GM18951 (cell line): ENCODE results near the gene HIVEP3.

ENCODE experiments used
- POLR2A ChIP-seq: IDR thresholded peaks from 4 replicates; pipeline ENCODE4 v1.6.1; 2011; ENCODE audit warnings: mild to moderate bottlenecking; ENCODE audit not compliant: insufficient read length, insufficient read depth; ENCODE audit errors: extremely low read depth
- in situ Hi-C: fragments of 300-500 bp; cut with MboI; formaldehyde crosslinking; loops from one replicate; pipeline ENCODE4 v1.12.0; 2022; ENCODE audit warnings: low sequenced_read_pairs, mixed read lengths, inconsistent platforms; ENCODE audit not compliant: unreplicated experiment

The HIVEP3 gene

DNA sequence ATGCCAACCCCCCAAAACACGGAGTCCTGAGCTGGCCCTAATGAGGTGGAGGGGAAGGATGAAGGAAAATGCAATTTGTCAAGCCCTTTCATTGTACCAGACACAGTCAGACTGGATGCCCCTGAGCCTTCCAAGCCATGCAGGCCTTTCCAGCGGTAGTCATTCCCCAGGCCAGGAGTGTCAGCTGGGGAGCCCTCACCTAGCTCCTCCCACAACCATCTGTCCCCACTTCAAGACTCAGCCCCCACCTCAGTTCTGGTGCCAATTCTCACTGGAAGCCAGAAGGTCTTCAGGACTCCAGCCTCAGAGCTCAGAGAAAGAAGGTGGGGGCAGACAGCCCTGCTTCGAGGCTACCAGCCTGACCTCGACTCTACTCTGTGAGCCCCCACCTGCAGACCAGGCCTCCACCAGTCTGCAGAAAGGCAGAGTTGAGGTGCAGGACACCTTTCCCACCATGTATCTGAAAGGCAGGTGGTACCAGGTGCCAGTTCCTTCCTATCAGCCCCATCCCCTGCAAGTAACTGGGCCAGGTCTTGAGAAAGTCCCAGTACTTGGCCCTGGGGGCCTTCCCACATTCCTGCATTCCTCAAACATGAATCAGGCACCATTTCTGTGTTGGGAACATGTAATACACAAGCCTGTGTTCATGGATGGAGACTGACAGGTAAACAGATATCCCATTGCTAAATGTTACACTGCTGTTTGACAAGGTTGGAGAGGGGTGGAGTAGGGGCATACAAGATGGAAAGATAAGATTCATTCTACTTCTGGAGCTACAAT lies 253.7 kb downstream of the HIVEP3 start:
- in situ Hi-C loops: no loop called here
- TF ChIP-seq POLR2A: no peak

DNA sequence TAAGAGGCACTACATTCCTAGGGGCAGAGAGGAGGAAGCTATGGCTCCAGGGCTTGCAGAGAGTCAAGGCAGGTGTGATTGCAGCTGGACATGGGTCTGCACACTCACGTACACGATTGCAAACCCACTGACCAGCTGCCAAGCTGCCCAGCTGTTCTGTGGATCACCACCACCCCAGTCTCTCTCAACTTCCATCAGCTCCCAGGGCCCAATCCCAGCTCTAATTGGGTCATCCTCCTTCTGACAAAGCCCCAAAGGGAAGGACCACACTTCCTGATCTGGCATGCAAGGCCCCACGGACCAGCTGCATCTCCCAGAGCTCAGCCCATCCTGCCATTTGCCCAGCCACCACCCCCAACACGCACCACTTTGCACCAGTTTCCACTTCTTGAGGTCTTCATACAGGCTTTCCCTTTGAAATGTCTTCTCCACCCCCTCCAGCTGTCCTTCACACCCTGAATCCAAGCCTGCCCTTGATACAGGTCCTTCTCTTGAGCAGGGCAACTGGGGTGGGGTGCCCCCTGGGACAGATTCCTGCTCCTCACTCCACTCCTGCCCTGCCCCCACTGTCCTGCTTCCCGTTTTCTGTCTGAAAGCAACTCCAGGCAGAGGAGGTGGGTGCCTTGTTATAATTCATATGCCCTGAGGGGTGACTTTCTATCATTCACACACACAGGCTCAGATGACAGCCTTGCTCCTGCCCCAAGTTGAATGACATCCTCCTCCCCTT lies 254.9 kb downstream of the HIVEP3 start:
- in situ Hi-C loops: no loop called here
- TF ChIP-seq POLR2A: no peak

DNA sequence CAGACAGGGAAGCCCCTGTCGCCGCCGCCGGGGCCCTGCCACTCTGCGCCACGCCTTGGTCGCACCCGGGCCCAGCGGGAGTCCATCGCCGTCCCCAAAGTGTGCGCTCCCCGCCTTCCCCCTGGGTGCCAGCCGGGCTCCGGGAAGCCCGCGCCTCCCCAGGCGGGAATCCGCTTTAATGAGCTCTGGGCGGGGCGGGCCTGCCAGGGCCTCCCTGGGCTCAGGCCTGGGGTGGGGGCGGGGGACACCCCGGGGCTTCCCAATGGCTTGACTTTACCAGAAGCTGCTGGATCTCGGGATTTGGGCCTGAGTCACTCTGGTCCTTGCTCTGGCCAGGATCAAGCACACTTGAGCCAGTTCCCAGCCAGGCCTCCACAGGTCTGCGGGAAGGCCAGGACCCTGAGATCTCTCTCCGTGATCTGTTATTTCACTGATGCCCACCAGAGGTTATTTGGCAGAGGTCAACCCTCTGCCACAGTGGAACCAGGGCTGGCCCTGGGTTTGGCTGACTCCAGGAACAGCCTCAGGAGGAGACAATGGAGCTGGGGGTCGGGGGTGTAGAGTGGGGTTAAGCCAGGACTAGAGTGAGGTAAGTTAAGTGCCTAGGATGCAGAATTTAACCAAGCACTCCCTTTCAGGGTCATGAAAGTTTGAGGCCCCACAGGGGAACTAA lies 255.8 kb downstream of the HIVEP3 start:
- in situ Hi-C loops: no loop called here
- TF ChIP-seq POLR2A: no peak

DNA sequence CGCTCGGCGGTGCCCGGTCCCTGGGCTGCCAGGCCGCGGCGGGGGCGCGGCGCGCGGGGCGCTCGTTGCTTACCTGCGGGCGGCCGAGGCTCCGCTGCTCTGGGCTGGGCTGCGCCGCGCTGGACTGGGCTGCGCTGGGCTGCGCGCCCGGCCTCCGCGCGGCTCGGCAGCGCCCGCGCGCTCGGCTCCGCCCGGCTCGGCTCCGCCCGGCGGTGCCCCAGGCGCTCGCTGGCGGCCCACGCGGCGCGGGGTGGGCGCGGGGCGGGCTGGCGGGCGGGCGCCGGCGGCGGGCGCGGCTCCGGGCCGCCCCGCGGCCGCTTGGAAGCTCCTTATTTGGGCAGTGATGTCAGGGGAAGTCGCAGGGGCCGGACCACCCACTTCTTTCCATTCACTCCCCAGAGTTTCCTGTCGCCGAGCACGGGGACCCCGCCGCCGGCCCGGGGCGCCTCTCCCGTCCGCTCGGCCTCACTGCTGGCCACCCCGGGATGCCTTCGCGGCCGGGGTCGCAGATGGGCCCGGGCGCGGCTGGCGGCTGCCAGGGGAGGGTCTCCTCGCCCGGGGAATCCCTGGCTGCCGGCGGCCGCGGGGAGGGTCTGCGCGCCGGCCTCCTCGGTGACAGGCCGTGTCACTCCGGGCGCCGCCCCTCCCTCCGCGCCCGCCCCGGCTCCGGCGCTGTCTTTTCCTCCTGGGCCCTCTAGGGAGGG lies 256.5 kb downstream of the HIVEP3 start:
- in situ Hi-C loops: no loop called here

DNA sequence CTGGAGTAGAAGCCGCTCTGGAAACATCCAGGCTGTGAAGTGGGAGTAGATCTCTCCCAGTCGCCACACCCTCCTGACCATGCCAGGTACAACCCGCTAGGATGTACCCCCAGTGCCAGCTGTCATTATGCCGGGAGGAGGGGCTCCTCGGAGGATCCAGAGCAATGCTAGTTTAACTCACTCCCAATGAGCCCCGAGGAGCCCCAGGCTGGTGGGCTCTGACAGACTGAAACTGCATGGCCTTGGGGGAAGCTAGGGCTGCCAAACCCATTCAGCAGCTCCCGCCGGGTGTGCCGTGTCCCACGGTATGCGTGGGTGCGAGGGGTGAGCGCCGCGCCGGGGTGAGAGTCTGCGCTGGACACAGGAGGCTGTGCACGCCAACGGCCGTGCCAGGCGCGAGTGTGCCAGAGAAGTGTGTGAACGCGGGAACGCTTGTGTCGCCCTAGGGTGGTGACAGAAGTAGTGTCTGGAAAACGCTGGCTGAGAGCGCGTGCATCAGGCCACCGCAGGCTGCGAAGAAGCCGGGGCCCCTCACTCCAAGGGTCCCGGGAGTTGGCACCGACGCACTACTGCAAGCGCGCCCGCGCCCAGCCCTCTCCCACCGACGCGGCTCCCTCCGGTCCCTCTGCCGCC lies 257.2 kb downstream of the HIVEP3 start:
- in situ Hi-C loops: no loop called here

More for the DNA sequence above, 256.5 kb downstream of the HIVEP3 start:
- peak; percentile 51 for TF ChIP-seq POLR2A

DNA sequence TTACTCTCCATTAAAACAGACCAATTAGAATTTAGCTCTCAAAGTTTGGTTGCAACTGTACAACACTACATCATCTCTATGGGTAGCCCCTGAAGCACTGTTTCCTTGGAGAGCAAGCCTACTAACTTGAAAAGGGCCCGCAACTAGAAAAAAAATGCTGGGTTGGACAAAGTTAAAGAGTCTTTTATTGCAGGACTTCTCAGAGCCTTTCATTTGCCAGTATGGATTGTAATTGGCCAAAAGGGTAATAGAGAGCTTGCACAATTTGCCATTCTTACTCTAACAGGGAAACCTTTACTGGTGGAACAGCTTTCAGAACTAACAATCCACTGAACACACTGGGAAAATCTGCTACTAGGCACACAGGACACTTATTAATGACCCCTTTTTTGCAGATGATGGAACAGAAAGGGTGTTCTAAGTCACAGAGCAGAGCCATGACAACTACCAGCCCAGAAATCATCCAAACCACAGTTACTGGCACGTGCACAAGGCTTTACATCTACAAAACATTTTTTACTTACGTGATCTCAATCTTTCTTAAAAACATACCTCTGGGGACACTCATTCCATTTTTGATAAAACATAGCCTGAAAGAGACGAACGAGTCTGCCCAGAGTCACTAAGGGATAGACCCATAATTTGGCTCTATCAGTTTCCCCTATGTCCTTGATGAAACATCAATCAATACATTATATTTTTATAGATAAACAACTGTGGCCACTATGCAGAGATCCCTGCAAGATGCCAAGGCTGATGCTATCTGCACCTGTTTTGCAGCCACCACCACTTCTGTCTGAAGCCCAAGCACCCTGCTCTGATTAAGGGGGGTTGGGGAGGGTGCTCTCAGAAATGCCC lies 257.9 kb downstream of the HIVEP3 start:
- in situ Hi-C loops: no loop called here
- TF ChIP-seq POLR2A: no peak

More for the DNA sequence above, 257.2 kb downstream of the HIVEP3 start:
- TF ChIP-seq POLR2A: no peak

DNA sequence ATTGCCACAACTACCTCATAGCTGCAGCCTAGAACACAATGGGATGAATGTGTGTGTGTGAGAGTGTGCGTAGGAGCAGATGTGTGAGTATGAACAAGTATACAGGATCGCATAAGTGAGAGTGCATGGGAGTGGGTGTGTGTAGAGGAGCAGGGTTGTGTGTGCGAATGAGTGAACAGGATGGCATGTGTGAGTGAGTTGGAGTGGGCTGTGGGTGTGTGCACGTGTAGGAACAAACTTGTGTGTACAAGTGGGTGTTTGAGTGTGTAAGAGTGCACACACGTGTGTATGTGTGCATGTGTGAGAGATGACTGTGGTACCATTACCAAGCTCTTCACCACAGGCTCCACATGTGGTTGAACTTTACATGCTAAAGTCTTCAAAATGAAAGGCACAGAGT lies 258.8 kb downstream of the HIVEP3 start:
- in situ Hi-C loops: no loop called here
- TF ChIP-seq POLR2A: no peak

DNA sequence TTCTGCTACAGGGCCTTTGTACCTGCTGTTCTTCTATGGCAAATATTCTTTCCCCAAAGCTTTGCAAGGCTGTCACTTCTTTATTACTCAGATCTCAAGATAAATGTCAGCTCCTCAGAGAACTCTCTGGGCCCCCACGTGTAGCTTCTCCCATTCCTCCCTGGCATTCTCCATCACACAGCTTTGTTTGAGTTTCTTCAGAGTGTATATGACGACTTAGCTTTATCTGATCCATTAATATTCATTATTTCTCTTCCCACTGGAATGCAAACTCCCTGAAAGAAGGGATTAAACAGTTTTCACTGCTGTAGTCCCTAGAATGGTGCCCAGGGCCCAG lies 259.6 kb downstream of the HIVEP3 start:
- TF ChIP-seq POLR2A: no peak
- in situ Hi-C loops: no loop called here

DNA sequence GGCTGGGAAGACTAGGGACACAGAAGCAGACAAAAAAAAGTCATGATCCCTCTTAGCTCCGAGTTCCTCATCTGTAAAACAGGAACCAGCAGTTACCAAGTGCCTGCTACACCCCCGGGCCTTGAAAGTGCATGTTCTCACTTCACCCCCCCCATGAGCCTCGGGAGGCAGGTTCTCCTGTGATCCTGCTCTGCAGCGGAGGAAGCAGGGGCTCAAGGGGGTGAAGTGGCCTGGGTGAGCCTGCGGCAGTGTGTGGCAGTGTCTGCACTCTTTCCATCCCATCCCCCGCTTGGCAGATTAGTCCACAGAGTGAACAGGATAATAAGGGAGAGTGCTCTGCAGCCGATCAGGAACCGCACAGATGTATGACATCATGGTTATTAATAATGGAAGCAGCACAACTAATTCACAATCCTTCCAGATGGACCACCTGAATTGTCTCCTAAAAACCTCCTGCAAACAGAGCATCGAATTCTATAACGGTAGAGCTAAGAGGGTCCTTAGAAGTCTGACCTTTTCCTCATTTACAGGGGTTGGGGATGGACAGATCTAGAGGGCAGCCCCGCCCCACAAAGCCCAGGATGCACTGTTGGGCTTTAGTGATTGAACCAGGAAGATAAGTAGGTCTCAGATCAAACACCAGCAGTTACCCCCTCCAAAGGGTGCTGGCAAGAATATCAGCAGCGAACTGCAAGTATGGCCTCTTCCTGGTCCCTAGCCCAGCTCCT lies 260.1 kb downstream of the HIVEP3 start:
- TF ChIP-seq POLR2A: no peak

DNA sequence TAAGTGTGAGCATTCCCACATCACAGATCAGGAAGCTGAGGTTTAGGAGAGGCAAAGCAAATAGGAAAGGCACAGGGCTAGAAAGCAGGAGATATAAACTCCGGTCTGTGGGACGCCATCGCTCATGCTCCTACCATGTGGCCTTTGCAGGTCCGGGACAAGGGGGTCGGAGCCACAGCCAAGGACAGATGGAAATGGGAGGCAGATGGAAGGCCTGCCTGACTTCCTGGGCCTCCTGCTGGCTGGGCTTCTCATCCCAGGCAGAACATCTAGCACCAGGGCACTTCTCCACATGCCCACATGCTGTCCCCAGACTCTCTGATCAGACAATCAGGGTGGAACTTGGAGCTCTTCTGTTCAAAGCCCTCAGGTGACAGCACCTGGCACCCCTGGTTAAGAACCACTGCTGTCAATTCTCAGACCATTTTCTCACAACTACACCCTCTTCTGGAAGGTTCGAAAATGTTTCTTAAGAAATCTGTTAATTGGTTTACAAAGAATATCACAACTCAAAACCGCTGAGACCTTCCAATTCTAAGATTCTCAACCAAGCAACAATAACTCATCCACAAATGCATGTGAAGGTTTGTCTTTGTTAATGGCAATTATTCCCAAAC lies 260.9 kb downstream of the HIVEP3 start:
- TF ChIP-seq POLR2A: no peak
- in situ Hi-C loops: no loop called here

More for the DNA sequence above, 260.1 kb downstream of the HIVEP3 start:
- in situ Hi-C loops: no loop called here
